Activated CD8-positive, alpha-beta memory T cell treated with anti-CD3 and anti-CD28 coated beads for 36 hours (primary cell): ENCODE results near the gene FLOT1. TPM values are rescaled to one million over a fixed set of nuclear protein-coding genes. Genes with fewer than 3 reads are reported as not detected.
"Not testable (repeated sequence)": the region's sequence is repeated elsewhere in the genome, so short reads cannot be mapped to it uniquely, and the experiment has no call there.

Experiments
- CTCF ChIA-PET: fragments of 350-600 bp; sonication (Branson Sonifier 250); formaldehyde crosslinking; loops from one replicate; lab custom pipeline; 2021; ENCODE audit warnings: antibody characterized with exemption; lab: Charles Lee
- POLR2A ChIA-PET: fragments of 350-600 bp; sonication (Branson Sonifier 250); formaldehyde crosslinking; loops from one replicate; lab custom pipeline; 2021; ENCODE audit warnings: antibody characterized with exemption; lab: Charles Lee
- total RNA-seq, 2 experiments: library from RNA; stranded (reverse); gene quantifications; one replicate each; pipeline ENCODE4 v1.2.3, GENCODE V29; 2021

Gene FLOT1
- total RNA-seq, 2 experiments from 2014 or later: 178 to 186 TPM

DNA sequence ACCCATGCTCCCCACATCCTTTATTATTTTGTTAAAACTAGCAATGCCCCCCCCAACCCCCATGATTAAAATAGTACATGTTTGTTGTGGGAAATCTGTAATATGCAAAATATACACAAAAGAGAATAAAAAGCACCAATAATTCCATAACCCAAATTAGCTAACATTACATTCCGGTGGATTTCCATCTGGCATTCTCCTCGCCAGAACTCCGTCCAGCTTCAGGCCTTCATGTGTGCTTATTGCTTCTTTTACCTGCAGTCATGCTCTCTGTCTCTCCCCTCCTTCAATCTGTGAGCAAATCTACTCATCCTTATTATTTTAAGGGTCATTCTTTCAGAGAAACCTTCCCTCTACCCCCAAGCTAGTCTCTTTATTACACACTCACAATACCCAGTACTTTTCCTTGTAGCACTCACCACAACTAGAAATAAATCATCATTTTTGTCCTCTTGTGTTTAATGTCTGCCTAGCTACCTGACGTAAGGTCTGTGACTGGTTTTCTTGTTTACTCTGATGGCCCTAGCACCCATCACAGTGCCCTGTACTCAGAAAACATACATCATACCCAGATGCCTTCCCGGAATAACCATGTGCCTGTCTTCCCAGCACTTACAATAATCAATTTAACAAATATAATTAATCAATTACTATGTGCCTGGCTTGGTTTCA is 27.5 kb upstream of the FLOT1 start:
- POLR2A ChIA-PET: interaction anchor here (1.0 to 3.2 kb wide), 6 partner anchors 26 to 50 kb away, joined by 4 to 28 read pairs (median 8); partner anchors contain the start of gene IER3
- CTCF ChIA-PET: interaction anchor here (0.9 to 2.2 kb wide), 7 partner anchors 19 to 52 kb away, joined by 3 to 16 read pairs (median 4); no protein-coding TSS in a partner anchor

DNA sequence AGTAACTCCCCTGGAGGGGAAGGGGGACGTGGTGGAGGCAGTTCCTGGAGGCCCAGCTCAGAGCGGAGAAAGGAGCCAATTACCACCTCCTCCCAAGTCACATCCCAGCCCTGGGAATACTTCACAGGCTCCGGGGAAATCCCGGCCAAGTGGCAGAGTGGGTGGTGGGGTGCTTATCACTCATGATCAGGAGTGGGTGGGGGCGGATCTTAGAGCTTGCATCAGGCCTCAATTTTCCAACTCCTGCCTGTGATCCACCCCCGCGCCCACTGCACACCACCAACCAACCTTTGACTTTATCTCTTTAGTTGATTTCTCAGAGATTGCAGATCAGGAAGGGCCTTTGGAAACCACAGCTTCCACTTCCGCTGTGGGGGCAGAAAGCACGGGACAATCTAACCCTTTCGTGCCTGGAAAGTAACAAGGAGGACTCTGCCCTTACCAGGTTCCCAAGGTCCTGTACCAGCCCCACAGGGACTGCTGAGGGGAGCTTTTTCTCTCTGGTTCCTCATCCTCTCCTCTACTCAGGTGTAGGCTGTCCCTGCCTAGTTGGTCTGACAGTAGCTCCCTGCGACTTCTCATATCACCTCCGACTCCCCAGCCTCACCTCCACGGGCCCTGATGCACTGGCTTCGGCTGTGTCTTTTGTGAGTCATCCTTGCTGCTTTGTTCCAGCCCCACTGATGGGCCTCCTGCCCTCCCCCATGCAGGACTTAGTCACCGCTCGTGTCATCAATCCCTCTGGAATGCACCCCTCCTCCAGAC is 26.8 kb upstream of the FLOT1 start:
- ChIA-PET CTCF (interaction anchor here (0.7 to 2.2 kb wide), 9 partner anchors 20 to 52 kb away, joined by 3 to 16 read pairs (median 4); partner anchors contain the start of gene FLOT1), POLR2A (interaction anchor here (0.6 to 3.2 kb wide), 13 partner anchors 13 to 154 kb away, joined by 3 to 28 read pairs (median 5); partner anchors contain the start of genes FLOT1 and IER3)

DNA sequence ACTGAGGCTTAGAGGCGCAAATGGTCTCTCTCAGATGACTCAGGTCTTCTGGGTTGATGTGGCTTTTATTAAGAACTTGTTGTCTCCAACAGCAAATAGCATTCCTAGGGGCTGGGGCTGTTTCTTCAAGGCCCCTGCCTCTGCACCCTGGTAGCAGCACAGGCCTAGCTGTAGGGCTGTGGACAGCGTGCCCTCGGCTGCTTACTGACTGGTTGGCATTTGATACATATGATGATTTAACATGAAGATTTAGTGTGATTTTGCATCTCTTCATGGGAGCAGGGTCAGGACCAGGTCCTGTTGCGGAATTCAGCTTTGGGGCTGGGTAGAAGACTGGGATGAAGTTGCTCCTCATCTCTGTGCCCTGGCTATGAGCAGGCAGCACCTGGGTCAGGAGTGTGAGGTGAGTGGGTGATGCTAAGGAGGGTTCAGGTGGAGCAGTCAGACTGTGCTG is 26.2 kb upstream of the FLOT1 start:
- ChIA-PET CTCF (interaction anchor here (0.7 to 2.2 kb wide), 7 partner anchors 20 to 53 kb away, joined by 3 to 16 read pairs (median 5); partner anchors contain the start of gene FLOT1), POLR2A (interaction anchor here (0.6 to 3.2 kb wide), 12 partner anchors 13 to 154 kb away, joined by 3 to 28 read pairs (median 6); partner anchors contain the start of genes FLOT1 and IER3)

DNA sequence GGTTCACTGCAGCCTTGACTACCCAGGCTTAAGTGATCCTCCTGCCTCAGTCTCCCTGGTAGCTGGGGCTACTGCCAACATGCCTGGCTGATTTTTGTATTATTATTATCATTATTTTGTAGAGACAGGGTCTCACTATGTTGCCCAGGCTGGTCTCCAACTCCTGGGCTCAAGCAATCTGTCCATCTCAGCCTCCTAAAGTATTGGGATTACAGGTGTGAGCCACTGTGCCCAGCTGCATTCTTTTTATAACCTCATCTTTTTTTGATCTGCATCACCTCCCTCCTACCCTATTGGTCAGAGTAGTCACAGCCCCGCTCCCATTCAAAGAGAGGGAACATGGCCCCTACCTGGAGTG is 25.4 kb upstream of the FLOT1 start:
- ChIA-PET CTCF (interaction anchor here (1.0 to 1.6 kb wide), 5 partner anchors 21 to 51 kb away, joined by 3 to 5 read pairs (median 4); partner anchors contain the start of gene FLOT1), POLR2A (interaction anchor here (0.8 to 3.2 kb wide), 5 partner anchors 21 to 45 kb away, joined by 3 to 28 read pairs (median 8); partner anchors contain the start of gene IER3)

DNA sequence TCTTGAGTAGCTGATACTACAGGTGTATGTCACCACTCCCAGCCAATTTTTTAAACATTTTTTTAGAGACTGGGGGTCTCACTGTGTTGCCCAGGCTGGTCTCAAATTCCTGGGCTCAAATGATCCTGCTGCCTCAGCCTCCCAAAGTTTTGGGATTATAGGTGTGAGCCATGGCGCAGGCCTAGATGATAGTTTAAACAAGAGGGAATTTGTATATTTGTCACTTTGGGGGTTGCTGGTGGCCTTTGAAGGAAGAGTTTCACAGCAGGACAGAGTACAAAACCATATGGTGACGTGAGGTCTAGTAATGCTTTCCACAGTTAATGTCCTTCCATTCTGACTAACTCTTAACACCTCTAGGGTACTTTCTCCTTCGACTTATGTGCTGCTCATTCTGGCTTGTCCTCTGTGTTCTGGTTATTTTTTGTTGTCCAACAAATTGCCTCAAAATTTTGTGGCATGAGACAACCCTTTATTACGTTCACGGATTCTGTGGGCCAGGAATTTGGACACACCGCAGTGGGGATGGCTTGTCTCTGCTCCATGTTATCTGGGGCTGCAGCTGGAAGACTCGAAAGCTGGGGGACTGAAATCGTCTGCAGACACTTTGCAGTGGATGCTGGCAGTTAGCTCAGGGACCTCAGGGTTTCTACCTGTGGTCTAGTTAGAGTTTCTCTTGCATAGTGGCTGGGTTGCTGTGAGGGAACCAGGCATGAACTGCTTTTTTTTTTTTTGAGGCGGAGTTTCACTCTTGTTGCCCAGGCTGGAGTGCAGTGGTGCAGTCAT is 24.9 kb upstream of the FLOT1 start:
- ChIA-PET CTCF (interaction anchor here (1.0 to 1.5 kb wide), 7 partner anchors 15 to 51 kb away, joined by 3 to 4 read pairs (median 4); no protein-coding TSS in a partner anchor), POLR2A (interaction anchor here (0.8 to 3.2 kb wide), 5 partner anchors 21 to 45 kb away, joined by 3 to 28 read pairs (median 8); partner anchors contain the start of gene IER3)

DNA sequence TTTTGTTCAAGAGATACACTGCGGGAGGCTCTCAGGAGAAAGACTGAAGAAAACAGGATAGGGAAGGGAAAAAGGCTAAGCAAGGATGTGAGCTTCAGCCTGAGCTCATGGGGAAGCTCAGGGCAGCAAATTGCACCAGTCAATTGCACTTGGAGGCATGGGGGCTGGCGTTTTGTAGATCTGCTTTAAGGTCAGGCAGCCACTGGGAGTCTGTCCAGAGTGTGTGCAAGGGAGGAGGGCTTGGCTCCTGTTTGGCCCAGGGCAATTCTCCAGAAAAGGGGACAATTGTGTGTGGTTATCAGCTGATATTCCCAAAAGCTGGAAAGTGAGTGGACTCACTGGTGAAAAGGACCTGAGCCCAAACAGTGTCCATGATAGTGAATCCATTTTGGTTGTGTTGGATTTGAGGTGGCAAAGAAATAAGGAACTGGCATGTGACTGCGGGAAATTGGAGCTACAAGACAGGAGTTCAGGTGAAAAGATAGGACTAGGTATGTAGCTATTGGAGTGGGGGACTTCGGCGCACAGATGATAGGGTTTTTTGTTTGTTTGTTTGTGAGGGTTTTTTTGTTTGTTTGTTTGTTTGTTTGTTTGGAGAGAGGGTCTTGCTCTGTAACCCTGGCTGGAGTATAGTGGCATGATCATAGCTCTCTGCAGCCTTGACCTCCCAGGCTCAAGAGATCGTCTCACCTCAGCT is 24.1 kb upstream of the FLOT1 start:
- ChIA-PET CTCF (interaction anchor here (1.0 to 1.5 kb wide), 6 partner anchors 15 to 45 kb away, joined by 3 to 4 read pairs (median 4); no protein-coding TSS in a partner anchor), POLR2A (interaction anchor here (0.6 kb wide), 1 partner anchor 45 kb away, joined by 5 read pairs; no protein-coding TSS in a partner anchor)

DNA sequence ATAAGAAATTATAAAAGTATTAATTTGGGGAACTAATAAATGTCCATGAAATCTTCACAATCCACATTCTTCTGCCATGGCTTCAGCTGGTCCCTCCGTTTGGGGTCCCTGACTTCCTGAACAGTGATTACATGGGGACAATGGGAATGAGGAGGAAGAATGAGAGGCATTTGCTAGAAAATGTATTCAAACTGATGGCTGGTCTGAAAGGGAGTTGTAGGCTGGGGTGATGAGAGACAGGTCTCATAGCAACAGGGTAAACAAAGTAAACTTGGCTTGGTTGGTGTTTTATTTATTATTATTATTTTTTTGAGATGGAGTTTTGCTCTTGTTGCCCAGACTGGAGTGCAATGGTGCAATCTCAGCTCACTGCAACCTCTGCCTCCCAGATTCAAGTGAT is 23.0 kb upstream of the FLOT1 start:
- CTCF ChIA-PET: interaction anchor here (1.4 kb wide), 1 partner anchor 46 kb away, joined by 3 read pairs; no protein-coding TSS in a partner anchor
- POLR2A ChIA-PET: not testable (repeated sequence)

DNA sequence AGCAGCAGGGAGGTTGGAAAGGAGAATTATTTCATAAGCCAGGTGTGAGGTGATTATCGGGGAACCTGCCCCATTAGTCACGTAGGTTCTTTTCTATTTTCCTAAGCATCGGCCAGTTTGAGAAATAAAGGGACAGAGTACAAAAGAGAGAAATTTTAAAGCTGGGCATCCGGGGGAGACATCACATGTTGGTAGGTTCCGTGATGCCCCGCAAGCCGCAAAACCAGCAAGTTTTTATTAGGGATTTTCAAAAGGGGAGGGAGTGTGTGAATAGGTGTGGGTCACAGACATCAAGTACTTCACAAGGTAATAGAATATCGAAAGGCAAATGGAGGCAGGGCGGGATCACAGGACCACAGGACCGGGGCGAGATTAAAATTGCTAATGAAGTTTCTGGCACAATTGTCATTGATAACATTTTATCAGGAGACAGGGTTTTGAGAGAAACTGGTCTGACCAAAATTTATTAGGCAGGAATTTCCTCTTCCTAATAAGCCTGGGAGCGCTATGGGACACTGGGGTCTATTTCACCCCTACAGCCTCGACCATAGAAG is 22.1 kb upstream of the FLOT1 start:
- CTCF ChIA-PET, POLR2A ChIA-PET: not testable (repeated sequence)

DNA sequence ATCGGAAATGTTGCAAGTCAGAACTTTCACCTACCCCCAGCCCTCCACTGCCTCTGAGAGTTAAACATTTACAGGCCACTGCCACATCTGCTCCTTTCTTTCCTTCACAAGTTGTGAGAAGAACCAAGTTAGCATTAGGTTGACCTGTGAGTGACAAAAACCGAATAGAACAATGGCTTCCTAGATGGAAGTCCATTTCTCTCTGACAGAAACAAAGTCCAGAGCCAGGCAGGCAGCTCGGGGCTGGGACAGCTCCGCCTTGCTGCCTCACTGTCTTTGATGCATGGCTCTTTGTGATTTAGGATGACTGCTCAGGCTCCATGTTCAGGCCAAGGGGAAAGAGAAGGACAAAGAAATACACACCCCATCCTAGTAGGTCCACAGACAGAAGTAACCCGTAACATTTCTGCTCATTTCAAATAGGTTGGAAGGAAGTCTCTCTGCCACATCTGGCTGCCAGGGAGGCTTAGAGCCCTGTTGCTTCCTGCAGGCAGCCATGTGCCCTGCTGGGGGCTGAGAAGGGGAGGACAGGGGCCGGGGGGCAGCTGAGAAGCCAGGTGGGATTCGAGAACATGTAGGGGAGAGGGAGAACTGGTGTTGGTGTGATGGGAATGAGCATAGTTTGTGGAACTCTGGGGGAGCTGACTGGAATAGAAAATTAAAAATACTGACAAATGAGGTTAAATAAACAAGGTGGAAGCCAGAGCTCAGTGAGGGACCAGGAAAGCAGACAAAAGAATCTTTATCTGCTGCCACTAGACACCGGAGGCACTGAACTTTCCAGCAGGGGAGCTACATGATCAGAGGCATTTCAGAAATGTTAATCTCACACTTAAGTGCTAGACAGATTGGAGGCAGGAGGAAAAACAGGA is 21.4 kb upstream of the FLOT1 start:
- ChIA-PET POLR2A (no interaction called here), CTCF (no interaction called here)

DNA sequence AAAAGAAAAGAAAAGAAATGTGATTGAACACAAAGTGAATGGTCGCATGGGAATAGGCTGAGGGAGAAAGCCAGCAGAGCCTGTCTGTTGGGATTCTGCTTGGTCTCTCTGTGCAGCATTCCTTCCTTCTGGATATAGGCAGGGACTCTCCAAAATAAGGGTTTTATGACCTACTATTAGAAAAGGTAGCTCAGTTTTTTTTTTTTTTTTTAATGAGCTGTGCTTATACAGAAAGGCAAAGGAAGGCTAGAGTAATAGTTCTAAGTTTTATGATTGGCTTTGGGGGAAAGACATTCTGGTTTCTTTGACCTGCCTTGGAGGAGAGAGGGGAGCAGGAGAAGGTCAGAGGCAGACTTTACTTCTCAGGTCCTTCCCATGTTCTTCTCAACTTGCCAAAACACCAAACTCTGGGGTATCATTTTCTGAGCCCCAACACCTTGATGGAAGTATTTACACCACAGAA is 20.7 kb upstream of the FLOT1 start:
- CTCF ChIA-PET: no interaction called here
- POLR2A ChIA-PET: interaction anchor here (0.6 kb wide), 1 partner anchor 76 kb away, joined by 3 read pairs; no protein-coding TSS in a partner anchor

DNA sequence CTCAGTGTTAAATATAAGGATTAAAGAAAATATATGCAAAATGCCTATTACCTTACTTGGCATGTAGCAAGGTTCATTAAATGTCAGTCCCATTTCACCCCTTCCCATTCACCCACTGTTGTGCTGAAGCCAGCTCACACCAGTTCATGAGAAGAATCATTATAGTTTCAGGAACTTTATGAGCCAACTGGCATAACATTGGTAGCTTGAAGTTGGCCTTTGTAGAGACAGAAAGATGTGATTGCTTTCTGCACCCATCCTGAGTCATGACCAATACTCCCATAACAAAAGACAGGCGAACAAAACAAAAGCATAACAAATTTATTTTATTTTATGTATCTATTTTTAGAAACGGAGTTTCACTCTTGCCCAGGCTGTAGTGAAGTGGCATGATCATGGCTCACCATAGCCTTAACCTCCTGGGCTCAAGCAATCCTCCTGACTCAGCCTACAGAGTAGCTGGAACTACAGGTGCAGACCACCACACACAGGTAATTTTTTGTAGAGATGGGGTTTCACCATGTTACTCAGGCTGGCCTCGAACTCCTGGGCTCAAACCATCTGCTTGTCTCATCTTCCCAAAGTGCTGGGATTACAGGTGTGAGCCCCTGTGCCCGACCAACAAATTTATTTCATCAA is 19.4 kb upstream of the FLOT1 start:
- POLR2A ChIA-PET: no interaction called here
- CTCF ChIA-PET: interaction anchor here (1.3 kb wide), 1 partner anchor 66 kb away, joined by 3 read pairs; no protein-coding TSS in a partner anchor

DNA sequence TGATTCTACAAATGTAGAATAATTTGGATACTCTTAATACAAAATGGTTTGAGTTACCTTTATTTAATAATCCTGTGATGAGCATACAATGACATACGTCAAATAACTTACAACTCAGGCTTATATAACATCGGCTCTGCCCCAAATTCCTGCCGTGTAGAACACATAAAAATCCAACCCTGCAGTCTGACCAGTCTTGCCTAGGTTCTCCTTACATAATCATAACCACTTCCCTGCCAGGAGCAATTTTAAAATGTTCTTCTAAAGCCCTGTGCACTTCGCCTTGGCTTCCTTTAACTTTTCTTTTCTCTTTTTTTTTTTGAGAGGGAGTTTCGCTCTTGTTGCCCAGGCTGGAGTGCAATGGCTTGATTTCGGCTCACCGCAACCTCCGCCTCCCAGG is 18.1 kb upstream of the FLOT1 start:
- CTCF ChIA-PET: interaction anchor here (1.3 kb wide), 1 partner anchor 67 kb away, joined by 3 read pairs; no protein-coding TSS in a partner anchor
- POLR2A ChIA-PET: interaction anchor here (1.0 kb wide), 1 partner anchor 24 kb away, joined by 3 read pairs; no protein-coding TSS in a partner anchor

DNA sequence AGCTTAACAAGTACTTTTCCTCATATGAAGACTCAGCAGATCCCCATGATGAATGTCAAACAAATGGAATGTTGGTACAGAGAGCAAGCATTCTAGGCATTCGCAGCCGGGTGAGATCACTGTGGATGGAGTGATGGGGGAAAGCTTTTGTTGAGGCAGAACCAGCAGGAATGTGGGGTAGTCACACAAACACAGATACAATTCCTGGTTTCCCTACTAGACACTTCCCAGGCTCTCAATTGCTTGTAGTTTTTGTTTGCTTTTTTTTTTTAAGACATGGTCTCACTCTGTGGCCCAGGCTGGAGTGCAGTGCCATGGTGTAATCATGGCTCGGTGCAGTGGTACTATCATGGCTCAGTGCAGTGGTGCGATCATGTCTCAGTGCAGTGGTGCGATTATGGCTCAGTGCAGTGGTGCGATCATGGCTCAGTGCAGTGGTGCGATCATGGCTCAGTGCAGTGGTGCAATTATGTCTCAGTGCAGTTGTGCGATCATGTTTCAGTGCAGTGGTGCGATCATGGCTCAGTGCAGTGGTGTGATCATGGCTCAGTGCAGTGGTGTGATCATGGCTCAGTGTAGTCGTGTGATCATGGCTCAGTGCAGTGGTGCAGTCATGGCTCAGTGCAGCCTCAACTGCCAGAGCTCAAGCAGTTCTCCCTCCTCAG is 17.2 kb upstream of the FLOT1 start:
- CTCF ChIA-PET: interaction anchor here (0.7 kb wide), 1 partner anchor 97 kb away, joined by 3 read pairs; no protein-coding TSS in a partner anchor
- POLR2A ChIA-PET: interaction anchor here (0.6 to 0.7 kb wide), 2 partner anchors 52 to 293 kb away, joined by 3 to 12 read pairs; no protein-coding TSS in a partner anchor

DNA sequence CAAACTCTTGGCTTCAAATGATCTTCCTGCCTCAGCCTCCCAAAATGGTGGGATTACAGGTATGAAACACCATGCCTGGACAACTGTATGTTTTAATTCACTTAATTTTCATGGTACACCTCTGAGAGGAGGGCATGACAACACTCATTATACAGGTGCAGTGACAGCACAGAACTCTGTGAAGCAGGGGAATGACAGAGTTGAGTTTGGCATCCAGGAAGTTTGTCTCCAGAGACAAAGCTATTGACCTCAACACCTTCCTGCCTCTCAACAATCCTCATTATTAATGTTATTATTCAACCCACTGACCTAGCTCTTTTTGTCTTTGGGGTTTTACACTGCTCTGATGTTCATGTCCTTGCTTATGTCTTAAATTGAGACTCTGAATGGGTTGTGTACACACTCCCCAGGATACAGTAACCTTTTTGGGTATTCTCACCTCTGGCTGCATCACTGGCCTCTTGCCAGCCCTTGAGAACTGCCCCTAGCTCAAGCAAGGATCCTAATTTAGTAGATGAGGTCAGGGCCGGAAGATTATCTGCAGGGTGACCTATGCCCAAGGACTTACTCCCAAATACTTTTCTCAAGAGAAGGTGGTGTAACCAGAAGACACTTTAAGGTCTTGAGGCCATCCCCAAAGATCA is 14.9 kb upstream of the FLOT1 start:
- ChIA-PET POLR2A (interaction anchor here (1.0 kb wide), 1 partner anchor 13 kb away, joined by 3 read pairs; the partner anchor contains the start of gene IER3), CTCF (no interaction called here)
